ENCODE measurements around the gene C9orf43.
"Not testable (repeated sequence)": the region's sequence is repeated elsewhere in the genome, so short reads cannot be mapped to it uniquely, and the experiment has no call there.

Gene C9orf43

GRCh38 chr9:113401027-113401792, 9.3 kb upstream of the C9orf43 start, which contains the start of gene ALAD:
Gene ALAD (minus strand): TSS chr9:113401284. CDS start chr9:113393559, 7,725 bp downstream.
- H3K4me3 ChIP-seq (ENCODE audit: severe bottlenecking) = peak within 1 kb of the TSS; percentile 65
- H3K27me3 ChIP-seq (ENCODE audit: insufficient read depth, poor library complexity, severe bottlenecking) = no peaks in the 10 kb centered on the region
- H3K4me1 ChIP-seq (ENCODE audit: insufficient read depth, poor library complexity, severe bottlenecking) = no peaks in the 10 kb centered on the region
- H3K36me3 ChIP-seq (ENCODE audit: low read depth) = no peaks in the 10 kb centered on the region
- H3K9me3 ChIP-seq (ENCODE audit: severe bottlenecking) = no peaks in the 10 kb centered on the region
- no peak within 1 kb of the TSS for H3K27ac ChIP-seq (ENCODE audit: poor library complexity, severe bottlenecking)
- TF ChIP-seq CTCF (IDR thresholded peaks at IDR 0.05; ENCODE audit: poor library complexity, severe bottlenecking) = peak; percentile 98
- ATAC-seq (ENCODE audit: low read depth) (peak; percentile 98), DNase-seq (ENCODE audit: low spot score) (peak; percentile 97)

DNA sequence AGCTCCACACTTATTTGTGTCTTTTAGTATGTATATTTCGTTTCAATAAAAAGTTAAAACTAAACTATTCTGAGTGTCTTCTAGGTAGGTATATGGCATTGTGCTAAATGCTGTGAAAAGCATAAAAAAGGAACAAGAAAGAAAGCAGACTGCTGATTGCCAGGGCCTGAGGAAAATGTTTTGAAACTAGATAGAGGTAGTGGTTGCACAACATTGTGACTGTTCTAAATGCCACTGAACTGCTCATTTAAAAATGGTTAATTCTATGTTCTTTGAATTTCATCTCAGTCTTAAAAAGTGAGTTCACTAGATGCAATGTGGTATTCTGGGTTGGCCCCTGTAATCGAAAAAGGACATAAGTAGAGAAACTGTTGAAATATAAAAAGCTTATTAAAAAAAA, 6.9 kb upstream of the C9orf43 start:
- Histone ChIP-seq H3K4me1 (ENCODE audit: insufficient read depth, poor library complexity, severe bottlenecking) (no peaks in the 10 kb centered on the region), H3K9me3 (ENCODE audit: severe bottlenecking) (no peaks in the 10 kb centered on the region), H3K4me3 (ENCODE audit: severe bottlenecking) (no peak overlapping the region), H3K36me3 (ENCODE audit: low read depth) (peaks cover 19% of the 10 kb centered on the region), H3K27me3 (ENCODE audit: insufficient read depth, poor library complexity, severe bottlenecking) (no peaks in the 10 kb centered on the region), H3K27ac (ENCODE audit: poor library complexity, severe bottlenecking) (no peak overlapping the region)
- TF ChIP-seq CTCF (IDR thresholded peaks at IDR 0.05; ENCODE audit: poor library complexity, severe bottlenecking) = no peak
- ATAC-seq (ENCODE audit: low read depth) (no peak), DNase-seq (ENCODE audit: low spot score) (no peak)

- ATAC-seq (ENCODE audit: low read depth); H3K4me3 ChIP-seq (ENCODE audit: severe bottlenecking); H3K4me1 ChIP-seq (ENCODE audit: insufficient read depth, poor library complexity, severe bottlenecking); DNase-seq (ENCODE audit: low spot score); H3K27me3 ChIP-seq (ENCODE audit: insufficient read depth, poor library complexity, severe bottlenecking); H3K27ac ChIP-seq (ENCODE audit: poor library complexity, severe bottlenecking); H3K9me3 ChIP-seq (ENCODE audit: severe bottlenecking): not testable (repeated sequence)
- peaks cover 23% of the 10 kb centered on the region for H3K36me3 ChIP-seq (ENCODE audit: low read depth)
These were observed 4.2 kb upstream of the C9orf43 start for GRCh38 chr9:113406353-113406752.

GRCh38 chr9:113406873-113407511, 3.6 kb upstream of the C9orf43 start:
- H3K4me1 ChIP-seq (ENCODE audit: insufficient read depth, poor library complexity, severe bottlenecking); H3K27me3 ChIP-seq (ENCODE audit: insufficient read depth, poor library complexity, severe bottlenecking); H3K27ac ChIP-seq (ENCODE audit: poor library complexity, severe bottlenecking); DNase-seq (ENCODE audit: low spot score); H3K4me3 ChIP-seq (ENCODE audit: severe bottlenecking); H3K9me3 ChIP-seq (ENCODE audit: severe bottlenecking): not testable (repeated sequence)
- peak; percentile 82 for TF ChIP-seq CTCF (IDR thresholded peaks at IDR 0.05; ENCODE audit: poor library complexity, severe bottlenecking)
- ATAC-seq (ENCODE audit: low read depth) = peak; percentile 29; the same call in 1 of the 3 replicates
- peaks cover 23% of the 10 kb centered on the region for H3K36me3 ChIP-seq (ENCODE audit: low read depth)

- Histone ChIP-seq H3K4me3 (ENCODE audit: severe bottlenecking) (peak overlapping the region; percentile 60), H3K4me1 (ENCODE audit: insufficient read depth, poor library complexity, severe bottlenecking) (no peaks in the 10 kb centered on the region), H3K9me3 (ENCODE audit: severe bottlenecking) (no peaks in the 10 kb centered on the region), H3K27ac (ENCODE audit: poor library complexity, severe bottlenecking) (peak overlapping the region; percentile 71), H3K27me3 (ENCODE audit: insufficient read depth, poor library complexity, severe bottlenecking) (no peaks in the 10 kb centered on the region), H3K36me3 (ENCODE audit: low read depth) (peaks cover 23% of the 10 kb centered on the region)
- ATAC-seq (ENCODE audit: low read depth) (no peak), DNase-seq (ENCODE audit: low spot score) (no peak)
- no peak for TF ChIP-seq CTCF (IDR thresholded peaks at IDR 0.05; ENCODE audit: poor library complexity, severe bottlenecking)
These were observed 1.1 kb upstream of the C9orf43 start for GRCh38 chr9:113409481-113409880.
